HG03039 (cell line): ENCODE measurements around the gene LRRC49.
"Not testable (repeated sequence)": the region's sequence is repeated elsewhere in the genome, so short reads cannot be mapped to it uniquely, and the experiment has no call there.

Experiments
- ATAC-seq: cut with Tn5 transposase; IDR thresholded peaks from one replicate; pipeline ENCODE4 v1.9.1; 2021; ENCODE audit warnings: mild to moderate bottlenecking, moderate library complexity; ENCODE audit not compliant: unreplicated experiment

LRRC49 gene

GRCh38 chr15:70967646-70968045 lies 75.0 kb downstream of the LRRC49 start:
- ATAC-seq, result no peak

DNA sequence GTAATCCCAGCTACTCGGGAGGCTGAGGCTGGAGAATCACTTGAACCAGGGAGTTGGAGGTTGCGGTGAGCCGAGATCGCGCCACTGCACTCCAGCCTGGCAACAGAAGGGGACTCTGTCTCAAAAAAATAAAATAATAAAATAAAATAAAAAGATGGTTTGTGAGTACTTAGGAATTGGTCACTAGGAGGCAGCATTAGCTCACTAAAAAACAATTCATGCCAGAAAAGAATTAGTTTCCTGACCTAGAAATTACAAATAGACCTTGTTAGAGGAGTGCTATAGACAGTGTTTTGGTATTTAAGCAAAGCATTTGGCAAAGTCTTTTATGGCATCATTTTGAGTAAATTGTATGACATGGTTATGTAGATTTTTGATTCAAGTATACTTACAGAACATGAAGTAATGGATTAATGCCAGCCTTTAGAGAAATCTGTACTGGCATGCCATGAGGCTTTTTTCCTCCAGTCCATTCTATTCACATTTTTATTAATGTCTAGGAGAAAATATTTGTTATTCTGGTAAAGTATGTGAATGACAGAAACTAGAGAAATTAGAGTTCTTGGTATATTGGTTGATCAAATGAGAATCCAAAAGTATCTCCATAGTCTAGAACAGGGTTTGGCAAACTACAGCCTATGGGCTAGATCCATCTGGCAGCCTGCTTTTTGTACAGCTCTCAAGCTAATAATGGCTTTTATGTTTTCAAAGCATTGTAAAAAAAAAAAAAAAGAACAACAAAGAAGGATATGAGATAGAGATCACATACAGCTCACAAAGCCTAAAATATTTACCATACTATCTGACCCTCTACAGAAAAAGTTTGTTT lies 81.6 kb downstream of the LRRC49 start:
- no peak for ATAC-seq

DNA sequence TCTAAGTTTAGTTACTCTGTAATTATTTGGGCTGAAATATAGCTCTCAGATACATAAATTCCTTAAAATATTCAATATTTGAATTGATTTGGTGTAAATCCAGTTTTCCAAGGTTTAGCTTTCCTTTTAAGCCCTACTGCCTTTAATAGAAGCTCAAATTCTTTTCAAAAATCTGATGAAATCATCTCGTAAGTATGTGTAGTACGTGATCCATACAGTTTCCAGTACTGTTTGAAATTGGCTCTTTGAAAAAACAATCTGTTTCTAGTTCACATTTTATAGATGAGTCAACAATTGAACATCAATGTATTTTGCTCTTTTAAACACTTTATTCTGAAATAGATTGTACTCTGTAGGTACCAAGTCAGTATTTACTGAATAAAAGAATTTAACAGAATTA lies 84.2 kb downstream of the LRRC49 start:
- ATAC-seq, result no peak

DNA sequence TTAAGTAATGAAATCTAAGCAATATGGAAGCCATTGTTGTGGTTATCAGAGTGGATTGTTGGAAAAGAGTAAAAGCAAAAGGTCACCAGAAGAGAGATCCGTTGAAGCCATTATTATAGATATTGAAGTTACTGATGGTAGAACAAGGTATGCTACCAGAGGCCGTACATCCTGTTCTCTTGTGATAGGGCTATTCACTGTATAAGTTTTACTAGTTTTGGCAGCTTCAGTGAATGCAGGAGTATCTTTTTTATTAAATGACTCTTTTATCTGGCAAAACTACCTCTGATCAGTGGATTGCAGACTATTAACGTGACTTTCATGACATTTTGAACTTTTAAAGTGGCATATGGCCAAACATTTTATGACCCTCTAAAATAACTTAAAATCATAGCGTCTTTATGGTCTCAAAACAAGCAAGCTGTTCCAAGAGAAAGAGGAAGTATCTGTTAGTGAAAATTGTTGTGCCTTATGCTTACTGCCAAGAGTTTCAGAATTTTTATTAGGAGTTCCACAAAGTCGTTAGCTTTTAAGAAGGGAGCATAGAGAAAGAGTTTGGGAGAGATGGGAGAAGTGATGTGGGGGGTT lies 102.9 kb downstream of the LRRC49 start:
- ATAC-seq, result no peak

- ATAC-seq, result no peak
Observed at GRCh38 chr15:70998319-70998718, 105.7 kb downstream of the LRRC49 start.

- no peak for ATAC-seq
Observed at GRCh38 chr15:71002316-71002715, 109.7 kb downstream of the LRRC49 start.

GRCh38 chr15:71003319-71003718 lies 110.7 kb downstream of the LRRC49 start:
- no peak for ATAC-seq

GRCh38 chr15:71004506-71004905 lies 111.9 kb downstream of the LRRC49 start:
- not testable (repeated sequence) for ATAC-seq

DNA sequence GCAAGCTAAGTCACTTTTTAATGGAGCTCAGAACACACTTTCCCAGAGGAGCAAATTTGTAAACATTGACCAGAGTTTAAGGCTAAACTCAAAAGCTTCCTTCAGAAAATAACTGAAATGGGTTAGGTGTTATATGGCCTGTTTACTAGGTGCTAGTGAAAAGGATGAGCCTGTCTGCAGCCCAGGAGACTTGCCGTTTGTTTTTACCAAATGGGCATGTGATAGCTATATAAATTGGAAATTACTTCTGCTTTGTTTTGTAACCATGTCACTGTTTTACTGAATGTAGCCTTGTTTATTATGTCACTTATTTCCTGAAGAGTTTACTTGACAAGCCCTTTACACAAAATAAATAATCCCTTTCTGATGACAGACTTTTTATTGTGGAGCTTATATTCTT lies 113.3 kb downstream of the LRRC49 start:
- ATAC-seq, result no peak

DNA sequence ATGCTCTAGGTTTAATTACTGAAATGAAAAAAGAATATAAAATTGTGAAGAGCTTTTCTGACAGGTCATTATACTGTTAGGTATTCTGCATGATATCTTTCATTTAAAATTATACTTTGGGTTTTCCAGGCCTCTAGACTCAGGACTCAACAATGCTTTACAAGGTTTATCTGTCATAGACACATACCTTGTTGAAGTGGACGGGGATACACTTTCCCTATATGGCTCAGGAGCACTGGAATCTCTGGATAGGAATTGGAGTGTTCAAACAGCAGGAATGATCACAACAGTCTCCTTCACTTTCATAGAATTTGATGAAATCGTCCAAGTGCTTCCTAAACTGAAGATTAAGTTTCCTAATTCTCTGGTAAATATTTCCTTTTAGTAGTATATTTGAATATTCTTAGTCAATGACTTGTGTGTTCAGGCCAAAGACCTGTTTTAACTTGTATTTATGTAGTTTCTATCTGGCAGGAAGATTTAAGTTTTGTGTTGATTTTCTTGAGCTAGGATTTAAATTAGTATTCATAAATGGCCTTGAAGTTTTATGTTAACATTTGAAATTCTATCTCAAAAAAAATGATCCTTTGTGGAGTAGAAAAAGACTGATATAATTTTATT lies 115.7 kb downstream of the LRRC49 start:
- no peak for ATAC-seq

DNA sequence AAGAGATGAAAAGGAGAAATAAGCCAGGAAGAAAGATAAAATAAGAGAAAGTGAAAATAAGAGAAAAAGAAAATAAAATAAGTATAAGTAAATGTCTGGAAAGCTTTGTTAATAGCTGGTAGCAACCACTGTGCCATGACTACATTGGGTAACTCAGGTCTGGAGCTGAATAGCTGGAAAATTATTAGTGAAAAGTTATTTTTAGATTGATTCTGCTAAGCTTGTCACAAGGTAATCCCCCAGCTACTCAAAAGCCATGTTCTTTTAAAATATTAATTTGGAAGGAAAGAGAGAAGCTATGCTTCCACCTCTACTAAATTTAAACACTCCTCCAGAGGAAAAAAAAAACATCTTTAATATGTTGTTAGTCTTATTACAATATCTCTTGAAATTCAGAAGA lies 117.8 kb downstream of the LRRC49 start:
- no peak for ATAC-seq

GRCh38 chr15:71010997-71011396 lies 118.4 kb downstream of the LRRC49 start:
- no peak for ATAC-seq

DNA sequence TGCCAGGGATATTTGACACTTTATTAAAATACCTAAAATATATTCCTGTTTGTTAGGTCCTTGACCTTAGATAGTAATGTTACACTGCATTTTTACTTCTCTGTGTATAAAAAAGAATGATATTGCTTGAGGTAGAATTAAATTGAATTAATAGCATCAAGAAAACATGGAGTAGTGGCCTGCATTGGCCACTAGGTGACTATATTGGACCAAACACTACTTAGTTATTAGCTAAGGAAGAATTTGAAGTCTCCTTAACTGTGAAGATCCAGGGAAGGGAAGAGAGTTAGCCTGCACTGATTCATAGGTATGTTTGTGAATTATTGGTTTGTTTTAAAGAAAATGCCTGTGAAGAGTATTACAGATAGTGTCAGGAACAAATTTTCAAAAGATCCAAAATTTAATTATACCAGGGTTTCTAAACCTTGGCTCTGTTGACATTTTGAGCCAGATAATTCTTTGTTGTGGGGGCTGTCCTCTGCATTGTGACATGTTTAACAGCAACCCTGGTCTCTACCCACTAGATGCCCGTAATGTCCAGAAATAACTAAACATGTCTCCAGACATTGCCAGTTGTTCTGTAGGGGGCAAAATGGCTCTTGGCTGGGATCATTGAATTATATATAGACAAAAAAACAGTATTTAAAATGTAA lies 119.0 kb downstream of the LRRC49 start:
- ATAC-seq, result no peak

DNA sequence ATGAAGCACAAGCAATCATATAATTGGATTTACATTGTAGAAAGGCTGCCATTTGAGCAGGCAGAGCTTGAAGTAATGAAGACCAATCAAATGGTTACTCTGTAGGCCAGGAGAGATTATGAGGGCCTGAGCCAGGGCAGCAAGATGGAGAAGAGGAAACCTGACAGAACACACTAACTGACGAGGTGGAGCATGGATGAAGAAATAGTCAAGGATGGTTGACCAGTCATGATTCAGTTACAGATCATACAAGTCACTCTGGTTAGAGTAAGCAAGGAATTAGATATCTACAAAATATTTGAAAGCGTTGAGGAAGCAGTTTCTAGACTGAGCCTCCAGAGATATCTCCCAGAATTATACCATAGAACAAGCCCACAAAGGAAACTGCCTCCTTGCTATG lies 120.8 kb downstream of the LRRC49 start:
- no peak for ATAC-seq

- no peak for ATAC-seq
Observed at GRCh38 chr15:71015342-71015741, 122.7 kb downstream of the LRRC49 start.

GRCh38 chr15:71031232-71031631 lies 138.6 kb downstream of the LRRC49 start:
- not testable (repeated sequence) for ATAC-seq

- ATAC-seq, result not testable (repeated sequence)
Observed at GRCh38 chr15:71035478-71035877, 142.9 kb downstream of the LRRC49 start.

DNA sequence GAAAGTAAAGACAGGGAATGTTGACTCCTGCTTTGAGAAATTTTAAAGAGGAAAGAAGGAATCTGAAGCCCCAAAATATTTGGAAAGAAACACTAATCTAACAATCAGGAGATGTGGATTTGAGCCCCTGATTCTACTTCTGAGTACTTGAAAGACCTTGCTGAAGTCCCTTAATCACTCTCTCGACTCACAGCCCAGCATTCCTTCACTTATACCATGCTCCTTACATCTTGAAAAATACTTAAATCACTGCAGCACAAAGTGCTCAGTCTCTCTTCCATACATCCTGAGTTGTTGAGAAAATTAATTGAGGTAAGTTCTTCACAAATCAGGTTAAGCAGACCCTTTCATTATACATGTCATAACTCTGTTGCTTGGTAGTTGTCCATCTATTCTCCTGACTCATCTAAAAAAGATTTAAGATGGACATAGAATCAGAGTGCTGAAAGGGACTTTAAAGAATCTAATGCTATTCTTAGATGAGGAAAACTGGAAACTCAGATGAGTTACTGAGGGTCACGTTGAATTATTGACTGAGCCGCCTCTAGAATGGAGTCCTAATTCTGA lies 149.8 kb downstream of the LRRC49 start:
- no peak for ATAC-seq

- ATAC-seq, result no peak
Observed at GRCh38 chr15:71043373-71043772, 150.7 kb downstream of the LRRC49 start.

DNA sequence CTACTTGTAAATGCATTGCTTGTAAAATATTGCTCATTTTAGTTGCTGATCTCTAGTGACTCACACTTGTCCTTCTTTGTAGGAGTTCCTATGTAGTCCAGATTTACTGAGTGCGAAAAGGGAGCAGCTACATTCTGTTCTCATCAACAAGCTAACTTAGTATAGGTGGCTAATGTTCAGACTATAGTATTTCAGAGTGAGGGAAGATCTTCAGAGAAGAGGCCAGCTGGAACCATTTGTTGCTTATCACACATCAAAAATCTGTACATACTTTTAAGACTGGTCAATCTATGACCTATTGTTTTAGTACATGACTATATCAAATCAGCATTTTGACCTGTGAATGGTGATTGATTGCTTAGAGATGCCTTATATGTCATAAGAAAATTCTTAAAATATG lies 151.4 kb downstream of the LRRC49 start:
- no peak for ATAC-seq

- ATAC-seq, result not testable (repeated sequence)
Observed at GRCh38 chr15:71046146-71046545, 153.5 kb downstream of the LRRC49 start.
